Activated T-cell treated with anti-CD3 and anti-CD28 coated beads, Interleukin-2, amount 50 U/mL, for 48 hours (primary cell): ENCODE data around the gene RNF224.

ENCODE experiments used
- DNase-seq, 2 experiments: peaks; one replicate each; pipeline ENCODE4 v3.0.0-alpha.2; 2020

The RNF224 gene

GRCh38 chr9:137275203-137275587 lies 47.9 kb downstream of the RNF224 start:
- DNase-seq = no peak

GRCh38 chr9:137275588-137276472 lies 48.5 kb downstream of the RNF224 start:
- DNase-seq = peak in 1 of 2 experiments; percentile 26

- DNase-seq = peak in 1 of 2 experiments; percentile 25
Observed at GRCh38 chr9:137276473-137277328, 49.4 kb downstream of the RNF224 start.

- peak; percentile 65 to 72 for DNase-seq
Observed at GRCh38 chr9:137277329-137278041, 50.2 kb downstream of the RNF224 start, which contains the start of gene TOR4A. TSS of gene TOR4A (plus strand) at chr9:137277726. CDS start at chr9:137278690, 964 bp downstream.

DNA sequence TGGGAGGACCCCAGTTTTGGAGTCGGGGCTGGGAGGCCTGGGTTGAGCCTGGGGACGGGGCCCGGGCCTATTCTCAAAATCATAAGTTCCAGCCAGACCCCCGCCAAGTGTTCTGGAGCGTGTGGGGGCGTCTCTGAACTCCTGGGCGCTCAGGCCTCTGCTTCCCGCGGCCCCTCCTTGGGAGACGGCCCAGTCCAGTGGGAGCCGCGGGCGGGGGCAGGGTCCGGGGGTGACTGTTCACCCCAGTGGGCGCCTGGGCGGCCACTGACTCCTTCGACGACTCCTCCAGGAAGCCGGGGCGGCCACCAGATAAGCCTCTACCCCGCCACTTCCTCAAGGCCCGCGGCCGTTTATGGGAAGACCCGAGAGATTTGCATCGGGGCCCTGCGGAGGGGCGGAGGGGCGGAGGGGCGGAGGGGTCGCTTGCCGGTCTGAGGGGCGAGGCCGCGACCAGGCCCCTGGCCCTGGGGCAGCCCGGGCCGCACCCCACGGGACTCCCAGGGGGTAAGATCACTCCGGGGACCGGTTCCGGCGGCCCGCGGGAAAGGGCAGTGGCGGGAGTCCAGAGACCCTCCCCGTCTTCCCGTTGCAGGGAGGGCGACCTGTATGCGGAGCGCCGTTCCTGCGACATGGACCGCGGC lies 50.9 kb downstream of the RNF224 start:
- DNase-seq = no peak
